PC-9 (cell line): ENCODE data around the gene TMCC2.

Experiments
- EZH2 ChIP-seq: fragments of 200-600 bp; sonication (generic); IDR thresholded peaks from 2 replicates; pipeline ENCODE4 v1.8.0; 2017; ENCODE audit warnings: antibody characterized with exemption, low read depth
- TF ChIP-seq, protein P1 (sequence below): fragments of 200-600 bp; sonication (generic); conservative IDR thresholded peaks from 2 replicates; pipeline ENCODE4 v1.6.1; 2017; ENCODE audit warnings: mixed run types, antibody characterized with exemption, mild to moderate bottlenecking, moderate library complexity

DNA sequence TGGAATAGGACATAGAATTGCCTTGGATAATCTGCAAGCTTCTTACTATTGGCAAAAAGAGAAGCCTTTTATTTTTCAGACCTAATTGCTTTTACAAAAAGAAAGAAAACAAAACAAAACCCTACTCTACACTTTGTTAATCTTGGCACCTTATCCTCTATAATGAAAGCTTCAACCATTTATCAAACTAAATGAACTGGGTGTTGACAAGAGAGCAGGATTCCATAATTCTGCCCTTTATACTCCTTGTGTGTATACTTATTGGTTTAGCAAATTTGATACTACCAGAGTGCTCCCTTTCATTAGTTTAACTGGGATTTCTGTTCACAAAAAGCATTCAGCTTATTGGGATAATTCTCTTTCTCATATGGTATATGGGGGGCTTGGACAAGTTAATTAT, 3.0 kb upstream of the TMCC2 start:
- TF ChIP-seq, protein P1, sequence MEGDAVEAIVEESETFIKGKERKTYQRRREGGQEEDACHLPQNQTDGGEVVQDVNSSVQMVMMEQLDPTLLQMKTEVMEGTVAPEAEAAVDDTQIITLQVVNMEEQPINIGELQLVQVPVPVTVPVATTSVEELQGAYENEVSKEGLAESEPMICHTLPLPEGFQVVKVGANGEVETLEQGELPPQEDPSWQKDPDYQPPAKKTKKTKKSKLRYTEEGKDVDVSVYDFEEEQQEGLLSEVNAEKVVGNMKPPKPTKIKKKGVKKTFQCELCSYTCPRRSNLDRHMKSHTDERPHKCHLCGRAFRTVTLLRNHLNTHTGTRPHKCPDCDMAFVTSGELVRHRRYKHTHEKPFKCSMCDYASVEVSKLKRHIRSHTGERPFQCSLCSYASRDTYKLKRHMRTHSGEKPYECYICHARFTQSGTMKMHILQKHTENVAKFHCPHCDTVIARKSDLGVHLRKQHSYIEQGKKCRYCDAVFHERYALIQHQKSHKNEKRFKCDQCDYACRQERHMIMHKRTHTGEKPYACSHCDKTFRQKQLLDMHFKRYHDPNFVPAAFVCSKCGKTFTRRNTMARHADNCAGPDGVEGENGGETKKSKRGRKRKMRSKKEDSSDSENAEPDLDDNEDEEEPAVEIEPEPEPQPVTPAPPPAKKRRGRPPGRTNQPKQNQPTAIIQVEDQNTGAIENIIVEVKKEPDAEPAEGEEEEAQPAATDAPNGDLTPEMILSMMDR = no peak
- TF ChIP-seq EZH2 = no peak
